ENCODE measurements around the gene CTNNA1.

Gene CTNNA1

DNA sequence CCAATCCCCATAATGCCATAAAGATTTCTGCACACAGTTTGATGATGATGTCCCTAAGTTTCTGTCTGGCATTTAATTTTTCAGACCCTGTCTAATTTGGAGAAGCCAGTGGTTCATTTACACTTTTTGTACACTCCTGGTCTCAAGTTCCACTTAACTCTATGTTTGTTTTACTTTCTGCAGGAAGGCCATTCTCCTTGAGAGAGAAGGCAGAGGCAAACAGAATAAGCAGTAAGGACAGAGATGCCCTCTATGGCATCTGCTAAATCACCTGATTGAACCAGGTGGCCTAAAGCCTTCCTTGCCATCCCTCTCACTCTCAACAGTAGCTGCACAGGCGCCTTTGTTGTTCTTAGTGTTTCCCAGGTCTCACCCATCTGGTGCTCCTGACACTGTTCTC lies 208.0 kb downstream of the CTNNA1 start:
- no peak overlapping the region for H3K27ac Mint-ChIP-seq
- H3K27me3 Mint-ChIP-seq (ENCODE audit: low read depth, poor library complexity), result peaks cover 9% of the 10 kb centered on the region
- H3K4me3 Mint-ChIP-seq, result no peak overlapping the region
- no peaks in the 10 kb centered on the region for H3K36me3 Mint-ChIP-seq (ENCODE audit: low read depth)
- TF ChIP-seq, protein P1, sequence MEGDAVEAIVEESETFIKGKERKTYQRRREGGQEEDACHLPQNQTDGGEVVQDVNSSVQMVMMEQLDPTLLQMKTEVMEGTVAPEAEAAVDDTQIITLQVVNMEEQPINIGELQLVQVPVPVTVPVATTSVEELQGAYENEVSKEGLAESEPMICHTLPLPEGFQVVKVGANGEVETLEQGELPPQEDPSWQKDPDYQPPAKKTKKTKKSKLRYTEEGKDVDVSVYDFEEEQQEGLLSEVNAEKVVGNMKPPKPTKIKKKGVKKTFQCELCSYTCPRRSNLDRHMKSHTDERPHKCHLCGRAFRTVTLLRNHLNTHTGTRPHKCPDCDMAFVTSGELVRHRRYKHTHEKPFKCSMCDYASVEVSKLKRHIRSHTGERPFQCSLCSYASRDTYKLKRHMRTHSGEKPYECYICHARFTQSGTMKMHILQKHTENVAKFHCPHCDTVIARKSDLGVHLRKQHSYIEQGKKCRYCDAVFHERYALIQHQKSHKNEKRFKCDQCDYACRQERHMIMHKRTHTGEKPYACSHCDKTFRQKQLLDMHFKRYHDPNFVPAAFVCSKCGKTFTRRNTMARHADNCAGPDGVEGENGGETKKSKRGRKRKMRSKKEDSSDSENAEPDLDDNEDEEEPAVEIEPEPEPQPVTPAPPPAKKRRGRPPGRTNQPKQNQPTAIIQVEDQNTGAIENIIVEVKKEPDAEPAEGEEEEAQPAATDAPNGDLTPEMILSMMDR (IDR thresholded peaks at IDR 0.05), result no peak
- DNase-seq, result no peak
- H3K4me1 Mint-ChIP-seq, result peaks cover 79% of the 10 kb centered on the region
- no peaks in the 10 kb centered on the region for H3K9me3 Mint-ChIP-seq

DNA sequence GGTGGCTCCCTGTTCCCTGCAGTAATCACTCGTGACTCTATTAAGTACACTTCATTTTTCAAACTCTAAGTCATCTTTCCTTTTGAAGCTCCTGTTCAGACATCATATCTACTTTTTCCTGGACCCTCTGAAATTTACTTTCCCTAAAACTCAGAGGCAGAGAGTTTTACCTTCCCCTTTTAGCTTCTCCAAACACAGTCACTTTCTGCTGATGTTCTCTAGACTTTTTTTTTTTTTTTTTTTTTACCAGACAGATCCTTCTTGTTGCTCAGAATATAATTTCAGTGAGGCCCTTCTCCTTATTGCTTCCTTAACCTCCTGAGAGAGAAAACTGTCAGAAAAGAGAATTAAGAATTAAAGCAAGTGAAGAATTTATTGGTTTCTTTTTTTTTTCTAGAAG lies 208.5 kb downstream of the CTNNA1 start:
- Mint-ChIP-seq H3K27me3 (ENCODE audit: low read depth, poor library complexity) (peaks cover 9% of the 10 kb centered on the region), H3K27ac (no peak overlapping the region), H3K4me3 (no peak overlapping the region), H3K4me1 (peaks cover 79% of the 10 kb centered on the region), H3K36me3 (ENCODE audit: low read depth) (no peaks in the 10 kb centered on the region), H3K9me3 (no peaks in the 10 kb centered on the region)
- TF ChIP-seq, protein P1 (IDR thresholded peaks at IDR 0.05), result no peak
- DNase-seq, result no peak

DNA sequence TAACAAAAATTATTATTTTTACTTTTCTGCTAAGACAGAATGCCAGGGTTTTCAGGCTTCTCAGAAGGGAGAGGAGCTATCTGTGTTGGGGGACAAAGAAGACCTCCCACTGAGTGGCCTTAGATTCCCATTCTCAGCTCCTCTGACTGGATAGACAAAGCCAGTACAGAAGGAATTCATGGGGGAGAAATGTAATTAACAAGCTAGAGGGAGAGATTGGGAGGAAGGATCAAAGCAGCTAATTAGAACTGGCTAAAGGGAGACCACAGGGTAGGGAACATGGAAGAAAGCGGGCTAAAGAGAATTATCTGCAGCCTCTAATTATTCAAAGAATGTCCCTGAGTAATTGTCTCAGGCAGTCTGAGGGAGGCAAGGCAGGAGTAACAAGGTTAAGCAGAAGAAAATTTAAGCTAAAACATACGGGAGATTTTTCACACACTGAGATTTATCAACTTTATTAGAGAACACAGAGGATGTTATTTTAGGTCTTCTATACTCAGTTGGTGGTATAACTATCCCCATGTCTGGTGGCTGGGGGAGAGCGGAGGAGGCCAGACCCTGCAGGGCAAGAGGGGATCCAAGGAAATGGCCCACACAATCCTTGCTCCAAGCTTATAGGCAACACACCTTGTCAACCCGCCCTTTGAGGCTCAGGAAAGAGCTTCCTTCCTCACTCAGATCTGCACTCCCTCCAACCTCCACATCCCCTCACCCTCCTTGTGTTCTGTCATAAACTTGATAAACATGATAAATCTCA lies 209.6 kb downstream of the CTNNA1 start:
- Mint-ChIP-seq H3K9me3 (no peaks in the 10 kb centered on the region), H3K27me3 (ENCODE audit: low read depth, poor library complexity) (peaks cover 9% of the 10 kb centered on the region), H3K27ac (peak overlapping the region; percentile 99), H3K36me3 (ENCODE audit: low read depth) (no peaks in the 10 kb centered on the region), H3K4me1 (peaks cover 85% of the 10 kb centered on the region), H3K4me3 (peak overlapping the region; percentile 69)
- TF ChIP-seq, protein P1 (IDR thresholded peaks at IDR 0.05), result no peak
- no peak for DNase-seq

DNA sequence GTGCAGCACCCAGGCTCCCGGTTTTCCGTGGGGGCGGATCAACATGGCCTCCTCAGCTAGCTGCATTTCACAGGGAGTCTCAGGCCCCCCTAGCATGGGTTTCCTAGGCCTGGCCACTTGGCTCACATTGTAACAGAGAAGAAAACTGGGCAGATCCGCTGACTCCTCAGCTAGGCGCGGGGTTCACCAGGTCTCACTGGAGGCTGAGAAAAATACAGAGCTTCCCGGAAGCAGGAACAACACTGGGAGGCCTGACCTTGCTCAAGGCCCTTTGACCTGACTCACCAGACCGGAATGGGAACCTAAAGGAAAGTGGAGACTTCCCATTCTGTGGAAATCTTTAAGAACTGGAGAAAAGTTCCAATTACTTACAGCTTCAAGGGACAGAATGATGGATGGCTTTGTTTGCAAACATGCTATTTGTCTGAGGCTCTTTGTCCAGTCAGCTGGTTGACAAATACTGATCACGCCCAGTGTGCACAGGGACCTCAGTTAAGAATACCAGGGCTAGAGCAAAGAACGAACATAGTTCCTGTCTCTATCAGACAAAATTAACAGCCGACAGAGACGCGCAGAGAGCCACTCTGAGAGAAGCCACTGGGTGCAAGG lies 210.6 kb downstream of the CTNNA1 start:
- H3K27ac Mint-ChIP-seq, result peak overlapping the region; percentile 99
- no peaks in the 10 kb centered on the region for H3K36me3 Mint-ChIP-seq (ENCODE audit: low read depth)
- peak overlapping the region; percentile 69 for H3K4me3 Mint-ChIP-seq
- TF ChIP-seq, protein P1 (IDR thresholded peaks at IDR 0.05), result no peak
- H3K4me1 Mint-ChIP-seq, result peaks cover 96% of the 10 kb centered on the region
- DNase-seq, result peak; percentile 47
- H3K27me3 Mint-ChIP-seq (ENCODE audit: low read depth, poor library complexity), result peaks cover 9% of the 10 kb centered on the region
- no peaks in the 10 kb centered on the region for H3K9me3 Mint-ChIP-seq

DNA sequence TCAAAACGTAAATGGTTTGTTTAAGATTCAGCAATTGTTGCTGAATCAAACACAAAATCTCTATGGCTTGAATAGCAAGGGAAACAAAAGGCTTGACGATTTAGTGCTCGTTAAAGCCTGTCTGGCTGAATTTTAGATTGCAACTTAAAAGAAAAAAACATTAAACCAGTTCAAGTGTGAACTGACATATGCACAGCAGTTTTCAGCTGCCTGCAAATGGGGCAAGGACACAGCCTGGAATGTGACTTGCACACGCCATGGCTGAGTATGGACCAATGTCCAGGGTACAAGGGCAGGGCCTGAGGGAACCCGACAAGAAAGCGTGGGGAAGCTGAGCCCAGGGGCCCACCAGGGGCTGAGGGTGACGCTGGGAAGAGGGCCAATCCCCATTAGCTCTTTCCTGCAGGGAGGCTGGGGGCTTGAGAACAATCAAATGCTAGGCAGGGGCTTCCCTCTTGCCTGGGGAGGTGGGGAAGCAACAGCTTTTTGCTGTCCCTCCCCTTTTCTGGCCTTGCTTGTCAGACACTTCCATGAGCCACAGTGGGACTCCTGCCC lies 211.5 kb downstream of the CTNNA1 start:
- Mint-ChIP-seq H3K27me3 (ENCODE audit: low read depth, poor library complexity) (peaks cover 7% of the 10 kb centered on the region), H3K27ac (peak overlapping the region; percentile 90), H3K36me3 (ENCODE audit: low read depth) (no peaks in the 10 kb centered on the region), H3K4me1 (peaks cover 100% of the 10 kb centered on the region), H3K9me3 (no peaks in the 10 kb centered on the region), H3K4me3 (peak overlapping the region; percentile 33)
- TF ChIP-seq, protein P1 (IDR thresholded peaks at IDR 0.05), result no peak
- no peak for DNase-seq
